K562 (cell line): ENCODE data around the gene CDX1. TPM values are rescaled to one million over a fixed set of nuclear protein-coding genes. Genes with fewer than 3 reads are reported as not detected.

ENCODE experiments used
- CREB1 ChIP-seq, 2 experiments: sonication (generic) in 1 of 2; formaldehyde crosslinking in 1 of 2; IDR thresholded peaks; 2 replicates each; pipeline versions ENCODE4 v1.6.1 to v1.8.0; 2012 to 2022; ENCODE audit warnings: inconsistent platforms in 1 of 2, mild to moderate bottlenecking in 1 of 2, missing genetic modification reagents in 1 of 2, moderate library complexity in 1 of 2
- E2F3 ChIP-seq: fragments of 250-450 bp; sonication (Bioruptor Pico); IDR thresholded peaks from 2 replicates; pipeline ENCODE4 v1.4.0; 2020; ENCODE audit warnings: mild to moderate bottlenecking
- FIP1L1 ChIP-seq: fragments of 200-400 bp; formaldehyde crosslinking; IDR thresholded peaks from 2 replicates; pipeline ENCODE4 v1.6.1; 2018; ENCODE audit warnings: mild to moderate bottlenecking, low read depth, low read length; ENCODE audit not compliant: poor library complexity, severe bottlenecking
- KLF6 ChIP-seq: fragments of 250-450 bp; sonication (Bioruptor Pico); IDR thresholded peaks from 2 replicates; pipeline ENCODE4 v1.4.0; 2020; ENCODE audit warnings: mild to moderate bottlenecking, moderate library complexity, borderline replicate concordance
- MGA ChIP-seq: fragments of 450-650 bp; IDR thresholded peaks from 2 replicates; pipeline ENCODE4 v1.6.1; 2016; ENCODE audit warnings: mild to moderate bottlenecking, moderate library complexity
- NR2C2 ChIP-seq, 2 experiments: fragments of 200-800 bp in 1 of 2; sonication (Bioruptor generic) in 1 of 2; sonication (generic) in 1 of 2; formaldehyde crosslinking in 1 of 2; IDR thresholded peaks; 2 replicates each; pipeline versions ENCODE4 v1.6.1 to v1.8.0; 2016 to 2022; ENCODE audit warnings: mild to moderate bottlenecking in 1 of 2, missing compliant biosample characterization in 1 of 2, missing genetic modification characterization in 1 of 2, missing genetic modification reagents in 1 of 2
- POU5F1 ChIP-seq: fragments of 150-350 bp; IDR thresholded peaks from 2 replicates; pipeline ENCODE4 v1.6.1; 2014; ENCODE audit warnings: borderline replicate concordance, low read length, low read depth, mild to moderate bottlenecking; ENCODE audit not compliant: partially characterized antibody
- TCFL5 ChIP-seq: fragments of 250-450 bp; sonication (Bioruptor Pico); conservative IDR thresholded peaks from 2 replicates; pipeline ENCODE4 v1.6.1; 2021; ENCODE audit warnings: mild to moderate bottlenecking, moderate library complexity, matching md5 sums
- ZBTB33 ChIP-seq: sonication (generic); formaldehyde crosslinking; IDR thresholded peaks from 2 replicates; pipeline ENCODE4 v1.8.1; 2023; ENCODE audit warnings: mild to moderate bottlenecking, missing genetic modification reagents
- ZNF695 ChIP-seq: fragments of 450-650 bp; formaldehyde crosslinking; IDR thresholded peaks from 2 replicates; pipeline ENCODE4 v1.4.0; 2020; ENCODE audit warnings: mild to moderate bottlenecking, moderate library complexity
- polyA plus RNA-seq, 8 experiments: library from polyadenylated mRNA; depleted of rRNA in 4 of 8; stranded (reverse) in 5 of 8; unstranded in 3 of 8; fragments of >200 nt; fragmentation: Nextera tagmentation in 2 of 8; fragmentation: Illumina TruSeq in 1 of 8; extraction: Ambion mirVana in 2 of 8; extraction: Trizol in 1 of 8; gene quantifications; 2 replicates each; pipeline versions ENCODE4 v1.2.1 to v1.2.3, GENCODE V29; 2011 to 2014; ENCODE audit warnings: inconsistent platforms in 1 of 8, missing spikeins in 1 of 8
- total RNA-seq, 7 experiments: library from RNA; depleted of rRNA in 6 of 7; stranded (reverse); fragments of >200 nt in 6 of 7; fragmentation: Illumina TruSeq in 2 of 7; extraction: Trizol in 2 of 7; gene quantifications; 2 replicates each; pipeline versions ENCODE4 v1.2.1 to v1.2.3, GENCODE V29; 2011 to 2021; ENCODE audit warnings: low replicate concordance in 1 of 7

CDX1 gene
- total and polyA plus RNA-seq, 9 of the 15 experiments (the other 6 are each of a cell fraction or from before 2014, with no cell fraction given), result 0.06 to 0.16 TPM; not detected in 7

- TF ChIP-seq MGA, result 0 out of 2 replicates have a peak, but pooled peaks have one; percentile 10
- 0 out of 2 replicates have a peak, but pooled peaks have one; percentile 16 for TF ChIP-seq KLF6 (CRISPR knock-in tag)
- no peak for TF ChIP-seq CREB1 (IDR thresholded peaks at IDR 0.05)
- TF ChIP-seq CREB1 (CRISPR knock-in tag; IDR thresholded peaks at IDR 0.05), result no peak; the same call in 1 of the 2 replicates
- TF ChIP-seq POU5F1, result no peak
- no peak for TF ChIP-seq TCFL5
- no peak for TF ChIP-seq E2F3 (CRISPR knock-in tag)
- TF ChIP-seq NR2C2 (CRISPR knock-in tag; IDR thresholded peaks at IDR 0.05), result no peak
- TF ChIP-seq NR2C2 (tag; IDR thresholded peaks at IDR 0.05), result peak; percentile 7; the same call in 1 of the 2 replicates
- TF ChIP-seq ZBTB33 (CRISPR knock-in tag), result peak; percentile 67
- peak; percentile 84; the same call in 1 of the 2 replicates for TF ChIP-seq ZNF695
- TF ChIP-seq FIP1L1, result no peak
Observed at GRCh38 chr5:150143350-150144245, 23.0 kb upstream of the CDX1 start (continued).
